Endometrium (tissue), 2 donors: ENCODE results near the gene TUFT1.
"Not testable (repeated sequence)": the region's sequence is repeated elsewhere in the genome, so short reads cannot be mapped to it uniquely, and the experiment has no call there.

ENCODE experiments used
- FAIRE-seq: peaks from 2 replicates; lab custom pipeline; 2012; peaks lifted over from hg19 to GRCh38; lab: Jason Lieb, UNC
- donor health status: control.
- donor health status: control.

TUFT1 gene

DNA sequence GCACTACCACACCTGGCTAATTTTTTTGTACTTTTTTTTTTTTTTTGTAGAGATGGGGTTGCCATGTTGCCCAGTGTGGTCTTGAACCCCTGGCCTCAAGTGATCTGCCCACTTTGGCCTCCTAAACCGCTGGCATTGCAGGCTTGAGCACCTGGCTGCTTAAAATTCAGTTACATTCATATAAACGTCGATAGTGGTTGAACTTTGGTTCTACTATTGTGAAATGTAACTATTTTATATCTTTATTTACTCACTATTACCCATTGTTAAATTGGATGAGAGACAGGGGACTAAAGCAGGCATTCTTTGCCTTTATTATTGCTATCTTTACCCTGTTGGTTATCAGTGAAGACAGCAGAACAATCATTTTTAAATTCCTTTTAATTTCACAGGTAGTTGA is 77.9 kb downstream of the TUFT1 start:
- FAIRE-seq: no peak

DNA sequence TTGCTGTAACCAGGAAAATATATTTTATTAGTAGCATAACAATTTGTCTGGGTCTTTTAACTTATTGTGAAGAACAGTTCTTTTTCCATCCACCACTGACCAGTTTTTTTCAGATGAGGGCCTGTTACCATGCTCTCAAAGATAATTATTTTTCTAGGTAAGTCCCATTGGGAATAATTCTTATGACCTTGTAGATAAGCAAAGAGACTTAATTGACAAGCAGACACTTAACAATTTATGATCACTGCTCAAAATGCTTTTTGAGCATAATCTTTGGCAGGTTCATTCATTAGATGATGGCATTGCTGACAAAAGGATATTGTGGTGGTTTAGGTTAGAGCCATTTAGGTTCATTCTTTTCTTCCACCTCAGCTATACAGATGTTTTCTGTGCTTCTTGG is 78.4 kb downstream of the TUFT1 start:
- FAIRE-seq: no peak

DNA sequence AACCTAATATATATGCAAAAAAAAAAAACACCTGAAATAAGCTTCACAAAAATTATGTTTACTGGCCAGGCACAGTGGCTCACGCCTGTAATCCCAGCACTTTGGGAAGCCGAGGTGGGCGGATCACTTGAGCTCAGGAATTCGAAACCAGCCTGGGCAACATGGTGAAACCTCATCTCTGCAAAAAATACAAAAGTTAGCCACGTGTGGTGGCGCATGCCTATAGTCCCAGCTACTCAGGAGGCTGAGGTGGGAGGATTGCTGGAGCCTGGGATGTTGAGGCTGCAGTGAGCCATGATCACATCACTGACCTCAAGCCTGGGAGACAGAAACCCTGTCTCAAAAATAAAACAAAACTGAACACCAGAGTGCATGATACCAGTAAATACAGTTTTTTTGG is 78.9 kb downstream of the TUFT1 start:
- FAIRE-seq: not testable (repeated sequence)

DNA sequence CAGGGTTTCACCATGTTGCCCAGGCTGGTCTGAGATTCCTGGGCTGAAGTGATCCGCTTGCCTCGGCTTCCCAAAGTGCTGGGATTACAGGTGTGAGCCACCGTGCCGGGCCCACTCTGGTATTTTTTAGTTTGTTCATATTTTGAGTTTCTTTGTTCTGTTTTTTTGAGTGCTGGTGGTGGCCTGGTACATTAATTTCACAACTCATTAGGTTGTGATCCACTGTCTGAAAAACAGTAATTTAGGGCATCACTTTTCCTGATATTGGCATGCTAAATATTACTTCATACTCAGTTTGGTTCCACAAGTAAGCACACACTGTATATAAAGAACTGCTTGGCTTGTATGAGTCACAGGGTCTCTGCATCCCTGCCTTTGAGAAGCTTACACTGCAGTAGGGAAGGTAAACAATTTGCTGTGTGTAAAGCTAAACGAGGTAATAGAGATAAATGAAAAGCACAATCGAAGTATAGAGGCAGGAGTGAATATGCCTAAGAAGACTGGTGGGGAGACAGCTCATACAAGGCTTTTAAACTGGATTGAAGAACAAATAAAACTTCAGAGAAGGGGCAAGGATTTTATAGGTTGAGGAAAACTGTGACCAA is 79.5 kb downstream of the TUFT1 start:
- no peak for FAIRE-seq

DNA sequence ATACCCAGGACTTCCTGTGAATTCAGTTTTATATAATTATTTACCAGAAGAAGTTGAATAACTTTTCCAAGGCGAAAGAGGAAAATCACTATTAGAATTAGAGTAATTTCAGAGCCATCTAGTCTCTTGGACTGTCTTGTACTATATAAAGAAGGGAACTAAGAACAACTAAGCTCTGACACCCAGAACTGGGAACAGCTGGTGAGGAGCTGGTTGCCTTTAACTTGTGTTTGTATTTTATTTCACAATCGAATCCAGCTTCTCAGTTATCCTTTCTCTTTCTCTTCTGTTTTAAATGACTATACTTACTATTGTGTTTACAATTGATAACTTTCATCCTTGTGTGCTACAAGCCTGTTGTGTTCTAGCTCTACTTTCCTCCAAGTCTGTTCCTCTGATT is 80.2 kb downstream of the TUFT1 start:
- FAIRE-seq: no peak

DNA sequence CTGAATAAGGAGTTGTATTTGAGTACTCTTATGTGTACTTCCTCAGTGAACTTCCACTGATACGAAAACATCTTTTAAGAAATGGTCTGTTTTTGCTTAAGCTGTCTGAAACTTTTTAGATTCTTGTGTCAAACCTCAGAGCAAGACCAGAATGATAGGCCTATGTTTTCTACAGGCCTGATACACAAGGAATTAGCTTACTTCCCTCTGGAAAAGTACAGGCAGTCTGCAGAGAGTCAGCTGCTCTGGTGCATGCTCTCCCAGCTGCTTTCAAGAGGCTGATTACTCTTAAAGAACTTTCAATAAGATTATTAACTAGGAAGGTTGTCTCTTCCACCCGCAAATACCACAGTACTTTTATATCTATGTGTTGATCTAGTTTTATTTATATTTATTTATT is 81.2 kb downstream of the TUFT1 start:
- FAIRE-seq: no peak

DNA sequence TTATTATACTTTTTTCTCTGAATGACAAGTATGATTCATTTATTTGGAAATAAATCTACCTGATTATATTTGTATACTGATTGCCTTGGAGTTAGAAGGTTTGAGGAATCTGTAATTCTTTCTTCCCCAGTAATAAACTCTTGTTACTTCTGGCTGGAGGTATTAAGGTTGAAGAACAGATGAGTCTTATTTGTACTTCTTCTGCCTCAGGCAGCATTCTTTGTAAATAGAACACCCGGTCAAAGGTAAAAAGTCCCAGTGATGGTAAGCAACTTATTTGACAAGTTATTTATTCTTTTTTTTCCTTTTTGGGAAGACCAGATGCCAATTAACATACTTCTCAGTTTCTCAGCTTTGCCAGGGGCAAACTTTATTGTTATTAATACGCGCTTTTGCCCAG is 84.7 kb downstream of the TUFT1 start:
- FAIRE-seq: no peak

DNA sequence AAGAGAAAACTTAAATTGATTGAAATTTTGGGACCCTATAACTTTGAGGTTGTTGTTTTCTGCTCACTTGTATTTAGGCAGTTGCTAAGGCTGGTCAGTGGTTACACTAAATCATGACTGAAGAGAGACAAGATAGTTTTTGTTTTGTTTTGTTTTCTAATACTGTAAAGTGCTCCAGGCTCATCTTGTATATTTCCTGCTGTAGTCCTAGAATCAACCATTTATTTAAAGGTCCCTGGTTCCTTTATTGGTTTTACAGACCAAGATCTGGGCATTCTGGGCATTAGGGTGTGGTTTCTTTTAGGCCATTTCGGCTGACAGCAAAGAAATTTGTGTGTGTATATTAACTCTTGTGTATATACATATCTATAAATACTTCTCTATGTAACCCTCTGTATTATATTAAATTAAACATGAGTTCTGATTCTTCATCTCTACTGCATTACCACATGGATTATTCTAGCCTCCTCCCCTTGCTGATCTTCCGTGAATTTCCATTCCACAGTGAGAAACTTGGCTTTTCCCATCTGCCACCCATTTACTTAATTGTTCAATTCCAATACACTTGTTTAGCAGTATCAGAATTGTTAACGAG is 86.7 kb downstream of the TUFT1 start:
- FAIRE-seq: no peak

DNA sequence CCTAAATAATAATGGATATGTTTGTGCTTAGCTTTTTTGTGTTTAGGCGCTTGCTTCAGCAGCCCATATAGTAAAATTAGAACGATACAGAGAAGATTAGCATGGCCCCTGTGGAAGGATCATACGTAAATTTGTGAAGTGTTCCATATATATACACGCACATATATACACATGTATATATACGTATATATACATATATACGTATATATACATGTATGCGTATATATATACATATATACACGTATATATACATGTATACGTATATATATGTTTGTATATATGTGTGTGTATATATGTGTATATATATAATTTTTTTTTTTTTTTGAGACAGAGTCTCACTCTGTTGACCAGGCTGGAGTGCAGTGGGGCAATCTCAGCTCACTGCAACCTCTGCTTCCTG is 89.2 kb downstream of the TUFT1 start:
- no peak for FAIRE-seq
